Smooth muscle cell (in vitro differentiated cells): ENCODE measurements around the gene DSCAM. TPM values are rescaled to one million over a fixed set of nuclear protein-coding genes. Genes with fewer than 3 reads are reported as not detected.

ENCODE experiments used
- DNase-seq: peaks from one replicate; lab custom pipeline; 2025; ENCODE audit not compliant: unreplicated experiment; lab: John Stamatoyannopoulos, UW
- H2AFZ ChIP-seq: fragments of 200-600 bp; sonication (generic); 2 replicates; pipeline ENCODE4 v1.6.0; 2016; ENCODE audit warnings: antibody characterized with exemption, low read depth, mild to moderate bottlenecking
- H3F3A ChIP-seq: fragments of 200-600 bp; sonication (generic); 2 replicates; pipeline ENCODE4 v1.6.0; 2017; ENCODE audit warnings: antibody characterized with exemption, low read depth
- H3K27ac ChIP-seq: fragments of 200-600 bp; sonication (generic); 2 replicates; pipeline ENCODE4 v1.5.1; 2016; ENCODE audit warnings: low read depth, mild to moderate bottlenecking
- H3K27me3 ChIP-seq: fragments of 200-600 bp; sonication (generic); 2 replicates; pipeline ENCODE4 v1.6.1; 2016; ENCODE audit warnings: low read depth, mild to moderate bottlenecking
- H3K36me3 ChIP-seq: fragments of 200-600 bp; sonication (generic); 2 replicates; pipeline ENCODE4 v1.5.1; 2016; ENCODE audit warnings: low read depth
- H3K4me1 ChIP-seq: fragments of 200-600 bp; sonication (generic); 2 replicates; pipeline ENCODE4 v1.5.1; 2016; ENCODE audit warnings: low read depth
- H3K4me2 ChIP-seq: fragments of 200-600 bp; sonication (generic); 2 replicates; pipeline ENCODE4 v1.6.0; 2016; ENCODE audit warnings: mild to moderate bottlenecking
- H3K4me3 ChIP-seq: fragments of 200-600 bp; sonication (generic); 2 replicates; pipeline ENCODE4 v1.5.1; 2016; ENCODE audit warnings: mild to moderate bottlenecking
- H3K79me2 ChIP-seq: fragments of 200-600 bp; sonication (generic); 2 replicates; pipeline ENCODE4 v1.6.0; 2016; ENCODE audit warnings: low read depth, mild to moderate bottlenecking
- H3K9ac ChIP-seq: fragments of 200-600 bp; sonication (generic); 2 replicates; pipeline ENCODE4 v1.6.0; 2016; ENCODE audit warnings: low read depth
- H3K9me3 ChIP-seq: fragments of 200-600 bp; sonication (generic); replicated peaks from 2 replicates; pipeline ENCODE4 v1.5.1; 2016; ENCODE audit warnings: low read depth
- H4K20me1 ChIP-seq: fragments of 200-600 bp; sonication (generic); 2 replicates; pipeline ENCODE4 v1.6.0; 2016; ENCODE audit warnings: low read depth
- WGBS: methylation state at CpG from one replicate; pipeline ENCODE4 v1.1.7; 2016; ENCODE audit warnings: low lambda C conversion rate; 5-methylcytosine and 5-hydroxymethylcytosine counted together
- polyA plus RNA-seq: library from polyadenylated mRNA; unstranded; fragments of >200 nt; fragmentation: Nextera tagmentation; extraction: Ambion mirVana; gene quantifications from 2 replicates; pipeline ENCODE4 v1.2.1, GENCODE V29; 2016
- total RNA-seq: library from RNA; depleted of rRNA; stranded (reverse); fragments of >200 nt; gene quantifications from 2 replicates; pipeline ENCODE4 v1.2.3, GENCODE V29; 2014
- TF ChIP-seq, protein P1 (sequence below): fragments of 200-600 bp; sonication (generic); IDR thresholded peaks from 2 replicates; pipeline ENCODE4 v1.5.1; 2017; ENCODE audit warnings: borderline replicate concordance, mild to moderate bottlenecking, antibody characterized with exemption; ENCODE audit not compliant: insufficient read depth, poor library complexity, severe bottlenecking

DSCAM gene
- total and polyA plus RNA-seq, 2 experiments from 2014 or later, result not detected

DNA sequence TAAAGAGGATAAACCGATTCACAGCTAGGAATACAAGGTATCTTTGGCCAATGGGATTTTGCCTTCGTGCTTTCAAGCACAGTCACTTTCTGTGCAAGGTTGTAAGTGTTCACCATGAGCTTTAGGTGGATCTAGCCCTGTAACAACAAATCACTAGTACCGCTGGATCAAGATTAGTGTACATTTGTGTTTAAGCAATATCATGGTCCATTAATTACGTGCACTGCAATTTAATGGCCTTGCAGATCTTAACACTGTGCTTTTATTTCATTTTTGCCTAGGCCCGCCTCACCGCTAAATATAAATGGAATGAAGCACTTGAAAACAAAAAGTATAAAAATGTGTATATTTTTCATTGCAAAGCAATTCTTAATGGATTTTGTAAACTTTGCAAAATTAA is 461.1 kb downstream of the DSCAM start:
- Histone ChIP-seq H3K79me2 (no peaks in the 10 kb centered on the region), H3K4me3 (no peak overlapping the region), H3F3A (no peaks in the 10 kb centered on the region), H3K27ac (no peak overlapping the region), H3K27me3 (peaks cover 11% of the 10 kb centered on the region), H3K9me3 (no peaks in the 10 kb centered on the region), H3K9ac (no peak overlapping the region), H3K36me3 (no peaks in the 10 kb centered on the region), H3K4me1 (no peaks in the 10 kb centered on the region), H4K20me1 (no peaks in the 10 kb centered on the region), H3K4me2 (peak overlapping the region; percentile 30), H2AFZ (no peak overlapping the region)
- WGBS, result 92% methylated on average over 6 of the region's 6 CpGs
- DNase-seq, result no peak
- TF ChIP-seq, protein P1, sequence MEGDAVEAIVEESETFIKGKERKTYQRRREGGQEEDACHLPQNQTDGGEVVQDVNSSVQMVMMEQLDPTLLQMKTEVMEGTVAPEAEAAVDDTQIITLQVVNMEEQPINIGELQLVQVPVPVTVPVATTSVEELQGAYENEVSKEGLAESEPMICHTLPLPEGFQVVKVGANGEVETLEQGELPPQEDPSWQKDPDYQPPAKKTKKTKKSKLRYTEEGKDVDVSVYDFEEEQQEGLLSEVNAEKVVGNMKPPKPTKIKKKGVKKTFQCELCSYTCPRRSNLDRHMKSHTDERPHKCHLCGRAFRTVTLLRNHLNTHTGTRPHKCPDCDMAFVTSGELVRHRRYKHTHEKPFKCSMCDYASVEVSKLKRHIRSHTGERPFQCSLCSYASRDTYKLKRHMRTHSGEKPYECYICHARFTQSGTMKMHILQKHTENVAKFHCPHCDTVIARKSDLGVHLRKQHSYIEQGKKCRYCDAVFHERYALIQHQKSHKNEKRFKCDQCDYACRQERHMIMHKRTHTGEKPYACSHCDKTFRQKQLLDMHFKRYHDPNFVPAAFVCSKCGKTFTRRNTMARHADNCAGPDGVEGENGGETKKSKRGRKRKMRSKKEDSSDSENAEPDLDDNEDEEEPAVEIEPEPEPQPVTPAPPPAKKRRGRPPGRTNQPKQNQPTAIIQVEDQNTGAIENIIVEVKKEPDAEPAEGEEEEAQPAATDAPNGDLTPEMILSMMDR, result no peak

DNA sequence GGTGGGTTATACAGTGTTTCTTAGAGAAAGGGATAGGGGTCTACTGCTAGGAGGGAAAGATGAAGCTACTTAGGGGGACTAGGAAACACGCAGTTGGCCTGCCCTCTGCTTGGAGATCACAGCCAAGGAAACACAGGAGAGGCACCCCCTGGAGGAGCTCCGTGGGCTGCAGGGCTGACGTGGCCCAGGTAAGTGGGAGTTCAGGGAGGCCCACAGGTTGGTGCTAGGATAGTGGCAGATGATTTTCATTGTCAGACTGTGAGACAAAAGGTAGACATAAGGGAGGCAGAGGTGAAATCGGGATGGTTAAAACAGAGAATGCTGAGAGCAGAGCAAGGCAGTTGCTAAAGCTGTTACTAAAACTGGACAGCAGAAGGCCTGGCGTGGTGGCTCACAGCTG is 463.0 kb downstream of the DSCAM start:
- Histone ChIP-seq H3K27ac (no peak overlapping the region), H3K79me2 (no peaks in the 10 kb centered on the region), H3K4me1 (no peaks in the 10 kb centered on the region), H3K36me3 (no peaks in the 10 kb centered on the region), H3K27me3 (peaks cover 5% of the 10 kb centered on the region), H3K4me3 (no peak overlapping the region), H3K9ac (no peak overlapping the region), H3K4me2 (no peak overlapping the region), H4K20me1 (no peaks in the 10 kb centered on the region), H3K9me3 (no peaks in the 10 kb centered on the region), H2AFZ (no peak overlapping the region), H3F3A (no peaks in the 10 kb centered on the region)
- 85% methylated on average over 5 of the region's 5 CpGs for WGBS
- no peak for DNase-seq
- TF ChIP-seq, protein P1, result no peak

DNA sequence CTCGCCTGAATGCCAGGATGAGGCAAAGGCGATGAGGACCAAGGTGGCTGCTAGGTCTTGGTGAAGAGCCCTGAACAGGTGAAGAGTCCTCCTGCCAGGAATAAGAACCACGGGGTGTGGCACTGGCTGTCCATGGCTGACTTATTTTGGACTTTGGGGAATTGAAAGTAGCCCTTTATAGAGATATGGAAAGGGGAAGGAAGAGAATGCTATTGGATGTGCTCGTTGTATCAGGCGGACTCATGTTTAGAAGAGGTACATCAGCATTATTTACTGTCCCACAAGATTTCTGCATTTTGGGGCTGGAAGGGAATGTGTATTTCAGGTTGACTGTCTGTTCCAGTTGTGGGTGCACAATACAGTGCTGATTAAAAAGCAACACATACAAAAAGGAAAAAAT is 465.8 kb downstream of the DSCAM start:
- no peak overlapping the region for H3K4me2 ChIP-seq
- no peaks in the 10 kb centered on the region for H4K20me1 ChIP-seq
- H3K4me3 ChIP-seq, result no peak overlapping the region
- TF ChIP-seq, protein P1, result no peak
- 91% methylated on average over 5 of the region's 5 CpGs for WGBS
- H3K9ac ChIP-seq, result no peak overlapping the region
- H3K27ac ChIP-seq, result no peak overlapping the region
- H2AFZ ChIP-seq, result no peak overlapping the region
- H3K79me2 ChIP-seq, result no peaks in the 10 kb centered on the region
- no peaks in the 10 kb centered on the region for H3K36me3 ChIP-seq
- no peak for DNase-seq
- H3K27me3 ChIP-seq, result no peaks in the 10 kb centered on the region
- H3F3A ChIP-seq, result no peaks in the 10 kb centered on the region
- no peaks in the 10 kb centered on the region for H3K9me3 ChIP-seq
- H3K4me1 ChIP-seq, result no peaks in the 10 kb centered on the region
